Fibroblast of skin of scalp (primary cell): ENCODE measurements around the gene ACOT8. TPM values are rescaled to one million over a fixed set of nuclear protein-coding genes. Genes with fewer than 3 reads are reported as not detected.
"Not testable (repeated sequence)": the region's sequence is repeated elsewhere in the genome, so short reads cannot be mapped to it uniquely, and the experiment has no call there.

Experiments
- DNase-seq: peaks from one replicate; pipeline ENCODE4 v3.0.0-alpha.2; 2013
- polyA plus RNA-seq, 2 experiments: library from polyadenylated mRNA; unstranded; fragments of 120-200 nt; gene quantifications; one replicate each; pipeline ENCODE4 v1.2.1, GENCODE V29; 2013; ENCODE audit not compliant: insufficient read length in 2 of 2

Gene ACOT8
- 17.1 TPM for polyA plus RNA-seq (2013, experiment 1 of 2; ENCODE audit: insufficient read length)
- 16.9 TPM for polyA plus RNA-seq (2013, experiment 2 of 2; ENCODE audit: insufficient read length)

DNA sequence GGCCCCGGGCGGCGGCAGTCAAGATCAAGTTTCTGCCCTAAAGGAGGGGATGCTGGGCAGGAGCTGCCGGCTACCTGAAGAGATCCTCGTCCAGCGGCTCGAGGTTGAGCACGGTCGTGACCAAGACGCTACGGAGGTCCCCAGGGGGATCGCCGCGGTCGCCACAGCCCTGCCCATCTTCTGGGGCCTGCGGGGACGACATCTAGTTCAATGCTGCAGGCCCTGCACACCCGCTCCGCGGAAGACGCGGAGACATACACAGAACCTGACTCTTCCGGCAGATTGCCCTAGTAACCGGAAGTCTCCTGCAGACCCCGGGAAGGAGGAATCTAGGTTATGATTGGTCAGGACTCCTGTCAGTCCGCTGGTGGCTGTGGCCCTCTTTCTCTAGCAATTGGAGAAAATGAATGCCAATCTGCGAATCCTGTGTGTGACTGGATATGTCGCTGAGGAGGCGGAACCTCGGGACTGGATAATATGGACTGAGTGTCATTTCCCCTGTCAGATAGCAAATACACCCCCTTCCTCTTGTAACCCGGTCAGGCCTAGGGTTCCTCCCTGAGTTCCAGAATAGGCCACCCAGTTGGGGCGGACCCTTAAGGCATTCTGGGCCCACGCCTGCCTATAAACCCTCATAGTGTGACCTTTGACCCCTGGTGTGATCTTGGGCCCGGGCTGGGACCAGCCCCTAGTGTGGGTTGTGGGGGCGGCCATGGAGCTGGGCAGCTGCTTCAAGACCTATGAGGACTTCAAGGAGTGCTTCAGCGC lies at the start of gene ACOT8, which contains the start of gene ZSWIM3:
TSS of gene ACOT8 (minus strand) at position 279 of the 768 bp plus-strand sequence. CDS start at position 202, 77 bp downstream.
TSS of gene ZSWIM3 (plus strand) at position 501 of the 768 bp plus-strand sequence. CDS start at position 713, 212 bp downstream.
- DNase-seq, result peak; percentile 100

DNA sequence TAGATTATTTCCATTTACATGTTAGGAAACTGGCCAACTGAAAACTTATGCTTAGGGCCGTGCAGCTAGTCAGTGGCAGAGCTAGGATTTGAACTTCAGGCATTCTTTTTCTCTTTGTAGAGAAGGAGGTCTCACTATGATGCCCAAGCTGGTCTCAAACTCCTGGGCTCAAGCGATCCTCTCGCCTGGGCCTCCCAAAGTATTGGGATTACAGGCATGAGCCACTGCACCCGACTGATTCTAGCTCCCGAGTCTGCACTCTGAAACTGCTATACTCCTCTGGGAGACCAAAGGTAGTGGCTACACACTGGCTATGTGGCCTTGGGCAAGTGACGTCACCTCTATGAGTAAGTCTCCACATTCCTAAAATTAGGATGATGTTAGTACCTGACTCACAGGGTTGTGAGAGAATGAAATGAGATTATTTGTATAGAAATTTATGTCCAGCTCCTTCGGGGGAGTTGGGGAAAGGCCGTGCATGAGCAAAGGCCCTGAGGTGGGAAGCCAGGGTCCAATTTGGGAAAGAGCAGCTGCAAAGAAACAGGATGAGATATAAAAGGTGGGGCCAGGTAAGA lies 48.4 kb upstream of the ACOT8 start:
- peak; percentile 44 for DNase-seq

DNA sequence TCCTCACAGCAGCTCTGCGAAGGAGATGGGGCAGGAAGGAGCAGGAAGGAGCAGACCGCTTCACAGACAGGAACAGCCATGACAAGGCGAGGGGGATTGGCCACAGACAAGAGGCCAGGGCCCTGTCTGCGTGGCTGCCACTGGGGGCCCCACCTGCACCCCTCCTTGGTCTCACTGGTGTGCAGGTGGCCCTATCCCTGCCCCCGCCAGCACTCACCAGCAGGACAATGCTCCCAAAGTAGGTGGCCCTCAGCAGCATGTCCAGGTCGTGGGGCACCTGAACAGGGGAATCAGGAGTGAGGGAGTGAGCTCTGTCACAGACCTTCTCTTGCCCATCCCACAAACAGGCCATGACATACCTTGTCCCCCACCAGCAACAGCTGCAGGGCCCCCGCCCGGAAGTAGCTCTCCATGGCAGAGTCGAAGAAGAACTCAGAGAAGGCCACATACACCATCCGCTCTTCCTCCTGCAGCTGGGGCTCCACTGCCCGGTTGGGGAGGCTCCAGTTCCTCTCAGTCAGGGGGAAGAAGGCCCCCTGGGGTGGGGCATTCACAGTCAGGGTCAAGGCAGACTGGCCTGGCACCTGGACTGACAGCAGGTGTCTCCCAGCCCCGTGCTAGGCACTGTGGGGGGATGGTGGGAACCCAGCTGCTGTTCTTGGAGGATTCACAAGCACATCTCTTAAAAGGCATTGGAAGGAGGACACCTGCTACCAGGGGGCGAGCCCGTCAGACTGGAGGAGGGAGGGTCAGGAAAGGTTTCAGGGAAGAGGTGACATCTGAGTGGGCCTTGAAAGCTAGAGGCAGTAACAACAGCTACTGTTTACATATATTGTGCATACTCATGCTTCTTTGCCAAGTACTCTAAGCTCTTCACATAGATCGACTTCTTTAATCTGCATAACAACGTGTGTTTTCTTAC lies 47.7 kb upstream of the ACOT8 start:
- no peak for DNase-seq

DNA sequence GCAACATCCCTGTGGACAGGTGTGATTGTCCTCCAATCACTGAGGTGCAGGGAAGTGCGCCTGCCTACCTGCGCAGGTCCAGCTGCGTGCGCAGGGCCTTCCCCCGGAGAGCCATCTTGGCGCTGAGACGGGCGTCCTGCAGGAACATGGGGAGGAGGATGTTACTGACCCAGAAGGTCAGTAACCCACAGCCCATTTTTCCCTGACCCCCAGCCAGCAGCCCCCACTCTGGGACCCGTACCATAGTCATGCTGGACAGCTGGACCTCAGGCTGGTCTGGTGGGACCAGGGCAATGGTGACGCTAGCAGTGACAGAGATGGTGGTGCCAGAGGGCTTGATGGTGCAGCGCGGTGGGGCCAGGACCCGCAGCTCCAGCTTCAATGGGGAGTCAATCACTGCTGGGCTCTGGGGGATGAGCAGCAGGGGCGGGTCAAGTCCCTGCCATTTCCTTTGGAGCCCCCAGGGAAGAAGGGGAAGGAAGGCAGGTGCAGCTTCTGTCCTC lies 45.1 kb upstream of the ACOT8 start:
- DNase-seq, result no peak

DNA sequence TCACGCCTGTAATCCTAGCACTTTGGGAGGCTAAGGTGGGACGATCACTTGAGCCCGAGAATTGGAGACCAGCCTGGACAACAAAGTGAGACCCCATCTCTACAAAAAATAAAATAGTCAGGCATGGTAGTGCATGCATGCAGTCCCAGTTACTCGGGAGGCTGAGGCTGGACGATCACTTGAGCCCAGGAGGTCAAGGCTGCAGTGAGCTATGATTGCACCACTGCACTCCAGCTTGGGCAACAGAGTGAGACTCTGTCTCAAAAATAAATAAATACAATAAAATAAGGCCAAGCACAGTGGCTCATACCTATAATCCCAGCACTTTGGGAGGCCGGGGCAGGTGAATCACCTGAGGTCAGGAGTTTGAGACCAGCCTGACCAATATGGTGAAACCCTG lies 44.1 kb upstream of the ACOT8 start:
- DNase-seq, result not testable (repeated sequence)

DNA sequence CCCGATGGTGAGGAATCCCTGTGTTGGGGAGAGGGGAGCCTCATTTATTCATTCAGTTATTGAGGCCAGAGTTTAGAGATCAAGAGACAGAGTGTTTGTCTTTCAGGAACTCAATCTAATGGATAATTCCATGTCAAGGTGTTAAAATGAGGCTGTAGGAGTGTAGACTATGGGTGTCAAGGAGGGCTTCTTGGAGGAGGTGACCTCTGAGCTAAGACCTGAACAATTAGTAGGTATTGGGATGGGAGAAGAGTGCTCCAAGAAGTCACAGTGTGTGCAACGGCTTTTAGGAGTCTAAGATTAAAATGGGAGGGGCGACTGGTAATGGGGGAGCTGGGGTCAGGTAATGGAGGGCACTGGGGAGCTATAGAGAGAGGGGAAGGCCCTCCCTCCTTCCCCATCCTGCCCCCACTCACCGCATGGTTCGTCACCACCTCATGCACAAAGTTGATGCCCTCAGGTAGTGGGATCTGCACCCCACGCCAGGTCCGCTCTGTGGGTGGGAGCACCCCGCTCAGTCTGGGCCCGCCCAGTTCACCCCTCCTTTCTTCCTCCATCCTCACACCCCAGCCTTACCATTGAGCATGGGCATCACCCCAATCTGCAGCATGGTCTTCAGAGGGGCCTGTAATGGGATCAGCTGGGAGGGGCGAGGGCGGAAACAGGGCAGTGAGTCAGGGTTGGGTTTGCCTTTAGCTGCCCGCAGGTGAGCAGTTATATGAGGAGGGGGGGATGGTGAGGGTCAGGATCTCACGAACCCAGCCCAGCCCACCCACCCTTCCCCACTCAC lies 42.0 kb upstream of the ACOT8 start:
- no peak for DNase-seq

DNA sequence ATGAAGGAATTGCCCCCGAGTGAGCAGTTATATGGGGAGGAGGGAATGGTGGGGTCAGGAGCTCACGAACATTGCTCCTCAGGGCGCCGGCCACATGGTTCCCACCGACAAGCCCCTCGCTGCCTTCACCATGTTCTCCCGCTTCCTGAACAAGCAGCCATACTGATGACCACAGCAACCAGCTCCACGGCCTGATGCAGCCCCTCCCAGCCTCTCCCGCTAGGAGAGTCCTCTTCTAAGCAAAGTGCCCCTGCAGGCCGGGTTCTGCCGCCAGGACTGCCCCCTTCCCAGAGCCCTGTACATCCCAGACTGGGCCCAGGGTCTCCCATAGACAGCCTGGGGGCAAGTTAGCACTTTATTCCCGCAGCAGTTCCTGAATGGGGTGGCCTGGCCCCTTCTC lies 41.1 kb upstream of the ACOT8 start:
- DNase-seq, result no peak

DNA sequence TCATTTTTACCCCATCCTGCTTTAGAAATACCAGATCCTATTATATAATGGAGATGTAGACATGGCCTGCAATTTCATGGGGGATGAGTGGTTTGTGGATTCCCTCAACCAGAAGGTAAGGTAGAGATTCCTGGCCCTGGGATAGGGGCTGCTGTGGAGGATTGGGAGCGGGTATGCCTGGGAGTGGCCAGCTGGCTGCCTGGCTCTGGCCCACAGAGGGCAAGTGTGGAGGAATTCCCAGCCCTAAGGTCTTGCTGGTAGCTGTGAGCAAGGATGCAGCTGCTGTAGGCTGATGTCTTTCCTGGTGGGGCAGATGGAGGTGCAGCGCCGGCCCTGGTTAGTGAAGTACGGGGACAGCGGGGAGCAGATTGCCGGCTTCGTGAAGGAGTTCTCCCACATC lies 40.5 kb upstream of the ACOT8 start:
- no peak for DNase-seq

DNA sequence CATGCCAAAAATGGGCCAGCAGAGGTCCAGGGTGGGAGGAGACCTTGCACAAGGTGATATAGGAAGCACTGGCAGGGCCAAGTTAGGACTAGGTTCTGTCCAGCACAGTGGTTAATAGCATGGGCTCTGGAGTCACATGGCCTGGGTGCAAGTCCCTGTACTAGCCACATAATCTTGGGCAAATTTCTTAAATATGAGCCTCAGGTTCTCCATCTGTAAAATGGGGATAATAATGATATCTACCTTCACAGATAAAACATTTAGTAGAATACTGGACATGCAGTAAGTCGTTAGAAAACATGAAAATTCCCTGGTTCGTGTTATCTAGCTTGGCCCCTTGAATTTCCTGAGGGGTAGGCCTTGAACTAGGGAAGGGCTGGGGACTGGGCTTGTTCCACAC lies 40.1 kb upstream of the ACOT8 start:
- no peak for DNase-seq

DNA sequence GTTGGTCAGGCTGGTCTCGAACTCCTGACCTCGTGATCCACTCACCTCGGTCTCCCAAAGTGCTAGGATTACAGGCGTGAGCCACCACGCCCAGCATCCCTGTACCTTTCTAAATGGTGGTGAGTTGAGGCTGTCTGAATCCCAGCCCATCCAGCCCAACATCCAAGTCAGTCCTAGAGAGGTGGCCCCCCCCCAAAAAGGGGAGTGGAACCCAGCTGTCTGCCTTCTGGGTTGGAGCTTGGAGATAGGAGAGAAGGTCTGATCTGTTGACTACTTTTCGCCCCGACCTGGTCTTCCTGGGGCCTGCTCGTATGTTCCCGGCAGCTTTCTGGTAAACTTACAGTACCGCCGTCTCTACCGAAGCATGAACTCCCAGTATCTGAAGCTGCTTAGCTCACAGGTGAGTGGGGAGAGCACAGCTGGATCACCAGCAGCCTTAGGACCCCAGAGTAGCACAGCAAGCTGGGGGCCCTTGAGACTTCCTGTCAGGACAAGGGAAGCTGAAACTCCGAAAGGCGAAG lies 39.5 kb upstream of the ACOT8 start:
- DNase-seq, result no peak

DNA sequence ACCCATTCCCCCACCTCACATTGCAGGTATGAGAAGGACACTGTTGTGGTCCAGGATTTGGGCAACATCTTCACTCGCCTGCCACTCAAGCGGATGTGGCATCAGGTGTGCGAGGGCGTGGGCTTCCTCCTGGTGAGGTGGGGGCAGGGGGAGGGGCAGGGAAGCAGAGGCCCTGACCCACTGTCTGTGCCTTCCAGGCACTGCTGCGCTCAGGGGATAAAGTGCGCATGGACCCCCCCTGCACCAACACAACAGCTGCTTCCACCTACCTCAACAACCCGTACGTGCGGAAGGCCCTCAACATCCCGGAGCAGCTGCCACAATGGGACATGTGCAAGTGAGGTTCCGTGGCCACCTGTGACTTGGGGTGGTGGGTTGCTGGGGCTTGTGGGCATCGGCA lies 37.6 kb upstream of the ACOT8 start:
- no peak for DNase-seq

DNA sequence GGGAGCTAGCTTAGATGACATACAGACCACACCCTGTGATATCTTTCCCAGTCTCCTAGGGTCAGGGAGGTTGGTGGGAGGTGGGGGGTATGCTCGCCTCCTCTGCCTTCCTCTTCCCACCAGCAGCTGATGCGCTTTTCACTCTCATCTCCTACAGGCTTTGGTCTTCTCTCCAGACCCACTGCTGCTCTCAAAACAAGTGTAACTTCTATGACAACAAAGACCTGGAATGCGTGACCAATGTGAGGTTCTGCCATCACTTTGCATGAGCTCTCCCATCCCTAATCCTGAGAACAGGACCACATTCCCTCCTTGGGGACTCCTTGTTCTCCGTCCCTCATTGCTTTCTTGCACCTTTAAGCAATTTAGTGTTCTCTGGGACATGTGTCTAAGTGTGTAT lies 36.6 kb upstream of the ACOT8 start:
- DNase-seq, result no peak

DNA sequence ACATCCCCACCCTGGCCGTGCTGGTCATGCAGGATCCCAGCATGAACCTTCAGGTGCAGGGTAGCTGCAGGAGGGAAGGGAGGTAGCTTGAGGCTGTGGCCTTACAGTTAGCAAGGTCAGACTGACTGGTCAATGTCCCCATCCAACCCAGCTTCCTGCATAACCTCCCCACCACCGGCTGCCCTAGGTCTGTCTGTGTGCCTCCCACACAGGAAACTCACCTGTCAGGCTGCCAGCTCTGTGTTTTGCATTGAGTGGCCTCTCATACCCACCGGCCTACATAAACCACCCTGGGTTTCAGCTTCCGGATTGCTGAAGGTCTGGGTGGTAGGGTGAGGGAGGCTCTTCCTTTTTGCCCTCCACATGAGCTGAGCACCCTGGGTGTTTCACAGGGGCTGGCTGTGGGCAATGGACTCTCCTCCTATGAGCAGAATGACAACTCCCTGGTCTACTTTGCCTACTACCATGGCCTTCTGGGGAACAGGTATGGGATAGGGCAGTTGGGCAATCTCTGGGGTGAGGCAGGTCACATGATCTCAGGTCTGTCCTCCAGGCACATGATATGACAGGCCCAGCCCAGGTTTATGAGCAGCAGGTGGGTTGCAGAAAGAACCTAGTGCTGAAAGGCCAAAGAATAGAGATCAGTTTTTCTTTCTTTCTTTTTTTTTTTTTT lies 35.8 kb upstream of the ACOT8 start:
- no peak for DNase-seq

DNA sequence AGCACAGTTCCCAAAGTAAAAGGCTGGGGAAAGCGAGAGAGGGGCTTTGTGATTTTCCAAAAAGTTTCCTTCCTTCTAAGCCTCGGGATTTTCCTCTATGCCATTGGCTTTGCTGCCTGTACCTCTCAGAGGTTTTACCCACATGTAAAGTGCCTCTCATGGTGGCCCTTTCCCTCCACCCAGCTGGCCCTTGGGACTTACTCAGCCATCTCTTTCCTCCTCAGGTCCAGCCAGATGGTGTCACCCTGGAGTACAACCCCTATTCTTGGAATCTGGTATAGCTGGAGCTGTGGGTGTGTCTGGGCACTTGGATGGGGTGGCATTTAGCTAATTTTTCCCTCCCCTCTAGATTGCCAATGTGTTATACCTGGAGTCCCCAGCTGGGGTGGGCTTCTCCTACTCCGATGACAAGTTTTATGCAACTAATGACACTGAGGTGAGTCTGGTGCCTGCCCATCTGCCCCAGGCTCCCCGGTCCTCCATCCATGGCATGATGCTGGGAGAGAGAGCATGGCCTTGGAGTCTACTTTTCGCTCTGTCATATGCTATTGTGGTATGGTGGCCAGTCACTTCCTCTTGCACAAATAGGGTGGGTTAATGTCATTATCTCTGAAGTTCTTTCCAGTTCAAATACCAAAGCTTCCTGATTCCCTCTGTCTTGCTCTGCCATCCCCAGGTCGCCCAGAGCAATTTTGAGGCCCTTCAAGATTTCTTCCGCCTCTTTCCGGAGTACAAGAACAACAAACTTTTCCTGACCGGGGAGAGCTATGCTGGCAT lies 35.0 kb upstream of the ACOT8 start:
- peak; percentile 27 for DNase-seq

DNA sequence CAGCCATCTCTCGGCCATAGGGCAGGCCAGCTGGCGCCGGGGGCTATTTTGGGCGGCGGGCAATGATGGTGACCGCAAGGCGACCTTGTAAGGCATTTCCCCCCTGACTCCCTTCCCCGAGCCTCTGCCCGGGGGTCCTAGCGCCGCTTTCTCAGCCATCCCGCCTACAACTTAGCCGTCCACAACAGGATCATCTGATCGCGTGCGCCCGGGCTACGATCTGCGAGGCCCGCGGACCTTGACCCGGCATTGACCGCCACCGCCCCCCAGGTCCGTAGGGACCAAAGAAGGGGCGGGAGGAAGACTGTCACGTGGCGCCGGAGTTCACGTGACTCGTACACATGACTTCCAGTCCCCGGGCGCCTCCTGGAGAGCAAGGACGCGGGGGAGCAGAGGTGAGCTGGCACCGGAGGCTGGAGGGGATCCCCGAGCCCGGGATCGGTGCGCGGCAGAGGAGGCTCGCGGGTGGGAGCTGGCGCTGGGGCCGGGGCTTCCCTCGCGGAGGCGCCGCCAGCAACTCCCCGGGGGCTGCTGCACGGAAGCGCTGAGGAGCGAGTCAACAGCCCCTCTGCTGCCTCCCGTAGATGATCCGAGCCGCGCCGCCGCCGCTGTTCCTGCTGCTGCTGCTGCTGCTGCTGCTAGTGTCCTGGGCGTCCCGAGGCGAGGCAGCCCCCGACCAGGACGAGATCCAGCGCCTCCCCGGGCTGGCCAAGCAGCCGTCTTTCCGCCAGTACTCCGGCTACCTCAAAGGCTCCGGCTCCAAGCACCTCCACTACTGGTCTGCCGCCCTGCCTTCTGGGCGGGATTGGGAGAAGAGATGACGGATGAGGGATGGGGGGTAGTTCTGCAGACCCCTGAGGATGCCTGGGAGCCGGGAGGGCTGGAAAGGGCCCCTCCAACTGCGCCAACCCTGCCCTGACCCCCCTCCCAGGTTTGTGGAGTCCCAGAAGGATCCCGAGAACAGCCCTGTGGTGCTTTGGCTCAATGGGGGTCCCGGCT lies 34.1 kb upstream of the ACOT8 start, which contains the start of the genes CTSA and NEURL2:
TSS of gene CTSA (plus strand) at position 351 of the 999 bp plus-strand sequence. CDS start at position 585, 234 bp downstream.
TSS of gene NEURL2 (minus strand) at position 224 of the 999 bp plus-strand sequence. CDS start at position 7, 217 bp downstream.
- DNase-seq, result peak; percentile 95

DNA sequence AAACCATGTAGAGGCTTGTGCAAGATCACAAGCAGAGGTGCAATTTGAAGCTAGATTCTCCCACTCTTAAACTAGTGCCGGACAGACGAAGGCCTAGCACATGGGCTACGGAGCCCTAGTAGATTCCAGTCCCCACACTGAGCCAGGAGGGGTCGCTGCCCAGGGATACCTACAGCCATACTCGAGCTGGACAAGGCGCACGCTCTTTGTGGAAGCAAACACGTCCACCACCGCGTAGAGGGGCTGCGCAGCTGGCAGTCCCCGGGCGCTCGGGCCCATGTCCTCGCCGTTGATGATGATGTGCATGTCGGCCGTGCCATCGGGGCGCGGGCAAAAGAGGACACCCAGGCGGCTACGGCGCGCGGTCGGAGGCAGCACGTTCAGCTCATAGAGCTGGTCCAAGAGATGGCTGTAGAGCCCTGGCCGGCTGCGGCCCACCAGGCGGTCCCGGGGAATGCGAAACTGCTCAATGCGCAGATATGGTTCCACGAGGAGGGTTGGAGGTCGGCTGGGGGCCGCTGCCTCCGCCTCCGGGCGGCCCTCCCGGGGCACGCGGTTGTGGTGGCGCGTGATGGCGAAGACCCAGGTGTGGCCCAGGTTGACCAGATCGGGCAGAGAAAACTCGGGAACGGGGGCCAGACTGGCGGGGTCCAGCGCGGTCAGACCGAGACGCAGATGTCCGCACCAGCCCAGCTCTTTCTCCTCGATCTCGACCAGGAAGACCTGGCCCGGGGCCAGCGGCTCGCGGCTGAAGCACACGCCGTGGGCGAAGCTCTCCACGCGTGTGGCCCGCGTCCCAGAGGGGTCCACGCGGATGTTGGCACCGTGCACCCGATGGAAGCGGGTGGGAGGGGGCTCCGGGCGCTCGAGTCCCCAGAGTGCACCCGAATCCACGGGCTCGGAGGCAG lies 33.1 kb upstream of the ACOT8 start:
- DNase-seq, result peak; percentile 84

DNA sequence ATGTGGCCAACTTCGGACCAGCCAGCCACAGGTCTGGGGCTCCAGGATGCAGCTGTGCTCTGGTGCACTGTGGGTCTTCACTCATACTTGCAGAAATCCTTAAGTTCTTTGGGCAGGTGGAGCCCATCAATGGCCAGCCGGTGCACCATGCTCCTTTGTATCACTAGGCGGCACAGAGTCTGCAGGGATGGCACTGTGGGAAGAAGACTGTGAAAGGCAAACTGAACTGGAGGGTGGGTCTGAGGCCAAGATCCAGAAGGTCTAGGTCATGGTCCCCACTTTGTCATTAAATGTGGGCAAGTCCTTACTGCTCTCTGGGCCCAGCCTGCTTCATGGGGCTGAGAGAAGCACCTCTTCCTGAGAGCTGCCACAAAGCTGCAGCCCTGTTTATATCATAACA lies 31.5 kb upstream of the ACOT8 start:
- DNase-seq, result no peak

DNA sequence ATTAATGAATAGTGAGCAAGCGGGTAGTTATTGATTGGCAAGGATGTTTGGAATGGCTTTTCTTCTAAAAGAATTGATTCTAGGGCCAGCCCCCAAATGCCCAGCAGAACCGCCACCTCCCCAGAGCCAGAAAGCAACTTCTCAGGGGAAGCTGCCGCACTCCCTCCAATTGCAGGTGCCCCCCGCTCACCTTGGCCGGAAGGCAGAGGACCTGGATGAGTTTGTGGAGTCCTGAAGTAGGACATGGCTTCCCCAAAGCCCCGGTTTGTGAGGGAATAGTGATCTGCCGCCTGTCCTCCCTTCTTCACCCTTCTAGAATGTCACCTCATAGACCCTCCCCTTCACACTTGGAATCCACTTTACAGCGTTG lies 30.1 kb upstream of the ACOT8 start, which contains the start of gene SPATA25:
TSS of gene SPATA25 (minus strand) at position 277 of the 370 bp plus-strand sequence. CDS start at position 245, 32 bp downstream.
- DNase-seq, result no peak
